ENCODE results near the gene AGPAT4.
"Not testable (repeated sequence)": the region's sequence is repeated elsewhere in the genome, so short reads cannot be mapped to it uniquely, and the experiment has no call there.

AGPAT4 gene

DNA sequence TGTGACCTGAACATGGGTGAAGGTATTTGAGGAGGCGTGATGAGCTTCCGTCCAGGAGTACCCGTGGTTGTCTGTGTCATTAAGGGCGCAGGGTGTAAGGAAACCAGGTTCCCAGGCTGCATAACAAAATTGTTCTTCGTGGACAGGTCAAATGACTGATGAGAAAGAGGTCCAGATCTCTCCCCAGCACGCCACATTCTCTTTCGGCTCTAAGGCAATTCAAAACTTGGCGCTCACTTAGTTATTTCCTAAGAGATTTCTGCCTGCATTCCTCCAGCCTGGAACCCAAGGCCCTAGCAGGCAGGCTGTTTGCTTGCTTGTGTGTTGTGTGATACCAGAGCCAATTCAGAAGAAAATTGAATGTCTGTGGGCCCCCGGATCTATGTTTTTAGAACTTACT, 139.9 kb downstream of the AGPAT4 start:
- no peaks in the 10 kb centered on the region for H3K36me3 ChIP-seq (replicated peaks)

DNA sequence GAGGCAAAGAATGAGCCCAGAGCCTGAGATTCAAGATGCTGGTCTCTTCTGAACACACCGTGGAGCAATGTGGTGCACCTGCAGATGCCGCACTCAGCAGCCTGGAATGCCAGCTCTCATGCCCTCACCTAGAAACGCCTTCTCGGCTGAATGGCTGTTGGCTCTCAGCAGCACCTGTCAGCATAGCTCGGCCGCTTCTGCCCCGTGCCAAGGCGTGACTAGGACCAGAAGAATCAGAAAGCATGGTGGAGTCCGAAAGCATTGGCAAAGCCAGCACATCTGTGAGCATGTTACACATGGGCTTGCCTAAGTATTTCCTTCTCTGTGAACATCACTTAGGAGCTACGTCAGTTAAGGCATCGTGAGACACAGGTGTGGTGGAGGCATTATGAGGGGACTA, 141.5 kb downstream of the AGPAT4 start:
- in situ Hi-C loops (cut with MboI; ENCODE audit: low sequenced_read_pairs), result no loop called here
- H3K36me3 ChIP-seq (replicated peaks), result no peaks in the 10 kb centered on the region
- H3K27me3 ChIP-seq (ENCODE audit: low read depth), result no peaks in the 10 kb centered on the region
- no peak for DNase-seq (ENCODE audit: low spot score in 2 of 2)
- H3K4me1 ChIP-seq, result no peaks in the 10 kb centered on the region
- H3K4me3 ChIP-seq, result no peak overlapping the region
- H3K9me3 ChIP-seq, result no peaks in the 10 kb centered on the region

More for the DNA sequence above, 139.9 kb downstream of the AGPAT4 start:
- Histone ChIP-seq H3K27me3 (ENCODE audit: low read depth) (no peaks in the 10 kb centered on the region), H3K9me3 (no peaks in the 10 kb centered on the region), H3K4me1 (no peaks in the 10 kb centered on the region), H3K4me3 (no peak overlapping the region)
- DNase-seq (ENCODE audit: low spot score in 2 of 2), result no peak
- in situ Hi-C loops (cut with MboI; ENCODE audit: low sequenced_read_pairs), result no loop called here

DNA sequence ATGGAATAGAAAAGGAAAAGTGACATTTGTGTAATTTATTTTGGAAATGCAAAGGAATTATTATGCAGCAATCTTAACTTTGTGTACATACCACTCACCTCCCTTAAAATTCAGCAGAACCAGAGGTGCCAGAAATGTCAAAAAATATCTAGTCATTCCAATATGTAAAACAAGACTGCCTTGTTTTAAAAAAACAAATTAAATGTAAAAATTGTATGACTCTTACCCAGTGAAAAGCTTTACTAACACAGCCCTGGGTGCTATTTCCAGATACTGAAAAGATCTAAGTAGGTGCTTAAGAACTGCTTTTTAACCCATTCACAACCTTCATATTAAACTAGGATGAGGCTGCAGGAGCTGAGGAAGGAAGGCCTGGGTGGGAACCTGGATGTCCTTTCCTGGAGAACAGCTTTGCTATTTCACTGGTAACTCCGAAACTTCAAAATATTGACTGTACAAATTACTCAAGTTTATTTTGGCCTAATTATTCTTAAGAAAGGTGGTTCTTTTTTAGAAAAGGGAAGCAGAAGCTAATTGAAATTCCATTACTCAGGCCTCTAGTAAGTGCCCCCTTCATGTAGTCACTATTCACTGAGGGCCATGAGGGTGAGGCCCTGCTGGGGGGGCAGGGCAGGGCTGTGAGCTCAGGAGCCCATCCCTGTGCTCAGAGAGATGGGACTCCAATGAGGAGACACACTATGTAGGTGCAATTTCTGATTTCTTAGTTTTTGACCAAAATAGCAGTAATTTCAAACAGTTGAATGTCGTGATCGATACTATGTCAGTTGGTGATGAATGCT, 142.7 kb downstream of the AGPAT4 start:
- in situ Hi-C loops (cut with MboI; ENCODE audit: low sequenced_read_pairs), result no loop called here
- H3K4me1 ChIP-seq, result no peaks in the 10 kb centered on the region
- no peaks in the 10 kb centered on the region for H3K9me3 ChIP-seq
- no peak for DNase-seq (ENCODE audit: low spot score in 2 of 2)
- no peaks in the 10 kb centered on the region for H3K27me3 ChIP-seq (ENCODE audit: low read depth)
- no peaks in the 10 kb centered on the region for H3K36me3 ChIP-seq (replicated peaks)
- H3K4me3 ChIP-seq, result no peak overlapping the region

DNA sequence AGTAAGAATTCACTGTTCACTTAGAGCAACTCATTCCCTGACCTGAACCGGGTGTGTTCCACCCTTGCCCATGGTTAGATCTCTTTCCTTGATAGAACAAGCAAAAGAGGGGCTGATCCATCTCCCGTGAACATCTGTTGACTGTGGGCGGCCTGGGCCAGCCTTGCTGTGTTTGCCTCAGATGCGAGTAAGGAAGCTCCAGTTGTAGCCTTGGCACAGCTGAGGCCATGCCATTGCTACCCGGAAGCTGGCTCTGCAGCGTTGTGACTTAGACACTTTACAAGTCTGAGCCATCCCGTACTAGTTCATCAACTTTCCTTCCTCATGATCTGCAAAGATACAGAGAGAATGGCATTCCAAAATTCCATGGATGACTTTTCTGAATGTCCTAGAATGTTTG, 143.3 kb downstream of the AGPAT4 start:
- Histone ChIP-seq H3K9me3 (no peaks in the 10 kb centered on the region), H3K4me3 (no peak overlapping the region), H3K4me1 (no peaks in the 10 kb centered on the region), H3K27me3 (ENCODE audit: low read depth) (no peaks in the 10 kb centered on the region), H3K36me3 (replicated peaks) (no peaks in the 10 kb centered on the region)
- in situ Hi-C loops (cut with MboI; ENCODE audit: low sequenced_read_pairs), result no loop called here
- DNase-seq (ENCODE audit: low spot score in 2 of 2), result no peak

DNA sequence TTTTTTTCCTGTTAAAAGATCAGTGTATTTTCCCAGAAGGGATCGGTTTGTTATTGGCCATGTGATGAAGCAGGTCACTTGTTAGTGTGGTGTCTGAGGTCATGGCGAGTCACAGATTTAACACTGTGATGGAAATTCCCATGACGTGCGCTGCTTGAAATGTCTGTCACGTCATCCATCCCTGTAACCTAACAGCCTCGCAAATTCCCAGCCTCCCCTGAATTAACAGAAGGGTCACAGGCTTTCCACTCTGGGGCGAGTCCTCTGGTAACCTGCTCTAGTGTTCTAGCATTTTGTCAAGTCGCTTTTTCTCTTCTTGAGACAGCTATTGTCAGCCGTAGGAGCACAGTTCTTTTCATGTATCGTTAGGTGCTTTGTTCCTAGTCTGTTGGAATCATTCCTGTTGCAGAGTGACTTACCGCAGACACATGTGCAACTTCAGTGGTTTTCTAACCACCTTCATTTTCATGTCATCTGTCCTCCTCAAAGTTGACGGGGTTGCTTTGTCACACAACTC, 145.1 kb downstream of the AGPAT4 start:
- DNase-seq (ENCODE audit: low spot score in 2 of 2), result no peak
- Histone ChIP-seq H3K9me3 (no peaks in the 10 kb centered on the region), H3K4me1 (no peaks in the 10 kb centered on the region), H3K36me3 (replicated peaks) (no peaks in the 10 kb centered on the region), H3K27me3 (ENCODE audit: low read depth) (no peaks in the 10 kb centered on the region), H3K4me3 (no peak overlapping the region)
- in situ Hi-C loops (cut with MboI; ENCODE audit: low sequenced_read_pairs), result no loop called here

DNA sequence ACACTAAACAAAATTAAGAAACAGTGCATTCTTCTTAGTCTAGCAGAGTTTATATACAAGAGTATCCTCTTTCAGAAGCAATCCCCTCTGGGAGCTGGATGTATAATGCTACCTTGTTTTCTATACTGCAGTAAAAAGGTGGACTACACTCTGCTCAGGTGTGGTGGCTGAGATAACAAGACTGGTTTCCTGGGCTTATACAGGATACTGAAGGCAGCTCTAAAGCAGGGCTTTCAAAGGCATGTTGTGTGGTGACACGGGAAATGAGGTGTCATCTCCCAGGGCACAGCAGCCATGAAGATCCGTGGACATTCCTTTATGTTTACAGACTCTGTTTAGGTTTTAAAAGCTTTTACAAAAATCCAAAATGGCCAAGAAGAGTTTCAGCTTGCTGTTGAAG, 145.6 kb downstream of the AGPAT4 start:
- no peak for DNase-seq (ENCODE audit: low spot score in 2 of 2)
- in situ Hi-C loops (cut with MboI; ENCODE audit: low sequenced_read_pairs), result no loop called here

DNA sequence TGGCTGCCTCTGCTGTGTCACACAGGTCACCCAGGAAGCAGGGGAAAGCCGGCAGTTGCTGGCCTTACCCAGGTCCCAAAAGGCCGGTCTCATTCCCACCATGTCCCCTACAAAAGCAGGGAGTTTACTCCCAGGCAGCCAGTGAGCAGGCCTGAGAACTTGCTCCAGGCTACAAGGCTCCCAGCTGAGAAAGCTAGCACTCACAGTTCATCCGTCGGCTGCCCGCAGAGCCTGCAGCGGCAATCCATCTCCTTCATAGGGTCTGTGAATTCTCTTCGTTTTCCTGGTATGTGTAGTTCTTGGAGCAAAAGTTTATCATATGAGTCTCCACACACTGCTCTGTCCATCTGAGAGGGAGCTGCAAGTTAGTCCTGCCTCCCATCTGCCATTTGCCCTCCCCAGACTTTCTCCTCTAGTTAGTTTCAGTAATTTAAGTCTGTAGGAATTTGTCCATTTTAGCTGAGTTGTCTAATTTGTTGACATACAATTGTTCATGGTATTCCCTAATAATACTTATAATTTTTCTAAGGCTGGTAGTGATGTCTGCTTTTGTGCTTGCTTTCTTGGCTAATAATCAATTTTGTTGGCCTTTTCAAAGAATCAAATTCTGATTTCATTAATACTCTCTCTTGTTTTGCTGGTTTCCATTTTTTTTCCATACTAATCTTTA, 146.7 kb downstream of the AGPAT4 start:
- no peaks in the 10 kb centered on the region for H3K4me1 ChIP-seq
- no peak for DNase-seq (ENCODE audit: low spot score in 2 of 2)
- H3K27me3 ChIP-seq (ENCODE audit: low read depth), result no peaks in the 10 kb centered on the region
- no peak overlapping the region for H3K4me3 ChIP-seq
- H3K9me3 ChIP-seq, result peaks cover 4% of the 10 kb centered on the region; the same call in 1 of the 2 replicates
- no peaks in the 10 kb centered on the region for H3K36me3 ChIP-seq (replicated peaks)
- in situ Hi-C loops (cut with MboI; ENCODE audit: low sequenced_read_pairs), result no loop called here

More for the DNA sequence above, 145.6 kb downstream of the AGPAT4 start:
- Histone ChIP-seq H3K9me3 (0 out of 2 replicates have a peak, but pooled peaks cover under 1% of the 10 kb centered on the region), H3K27me3 (ENCODE audit: low read depth) (no peaks in the 10 kb centered on the region), H3K4me1 (no peaks in the 10 kb centered on the region), H3K36me3 (replicated peaks) (no peaks in the 10 kb centered on the region), H3K4me3 (no peak overlapping the region)

DNA sequence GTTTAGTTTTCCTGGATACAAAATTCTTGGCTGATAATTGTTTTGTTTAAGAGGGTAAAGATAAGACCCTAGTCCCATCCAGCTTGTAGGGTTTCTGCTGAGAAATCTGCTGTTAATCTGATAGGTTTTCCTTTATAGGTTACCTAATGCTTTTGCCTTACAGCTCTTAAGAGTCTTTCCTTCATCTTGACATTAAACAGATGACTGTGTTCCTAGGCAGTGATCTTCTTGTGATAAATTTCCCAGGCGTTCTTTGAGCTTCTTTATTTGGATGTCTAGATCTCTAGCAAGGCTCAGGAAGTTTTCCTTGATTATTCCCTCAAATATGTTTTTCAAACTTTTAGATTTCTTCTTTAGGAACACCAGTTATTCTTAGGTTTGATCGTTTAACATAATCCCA, 148.3 kb downstream of the AGPAT4 start:
- Histone ChIP-seq H3K36me3 (replicated peaks) (no peaks in the 10 kb centered on the region; the same call in 1 of the 2 replicates), H3K27me3 (ENCODE audit: low read depth) (no peaks in the 10 kb centered on the region), H3K9me3 (peaks cover 4% of the 10 kb centered on the region), H3K4me3 (no peak overlapping the region), H3K4me1 (no peaks in the 10 kb centered on the region)
- in situ Hi-C loops (cut with MboI; ENCODE audit: low sequenced_read_pairs), result no loop called here
- DNase-seq (ENCODE audit: low spot score in 2 of 2), result no peak

DNA sequence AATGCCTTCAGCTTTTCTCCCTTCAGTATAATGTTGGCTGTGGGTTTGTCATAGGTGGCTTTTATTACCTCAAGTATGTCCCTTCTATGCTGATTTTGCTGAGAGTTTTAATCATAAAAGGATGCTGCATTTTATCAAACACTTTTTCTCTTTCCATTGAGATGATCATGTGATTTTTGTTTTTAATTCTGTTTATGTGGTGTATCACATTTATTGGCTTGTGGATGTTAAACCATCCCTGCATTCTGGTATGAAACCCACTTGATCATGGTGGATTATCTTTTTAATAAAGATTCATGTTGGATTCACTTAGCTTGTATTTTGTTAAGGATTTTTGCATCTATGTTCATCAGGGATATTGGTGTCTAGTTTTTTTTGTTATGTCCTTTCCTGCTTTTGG, 150.5 kb downstream of the AGPAT4 start:
- H3K27me3 ChIP-seq (ENCODE audit: low read depth); H3K4me3 ChIP-seq; H3K36me3 ChIP-seq (replicated peaks); H3K4me1 ChIP-seq; DNase-seq (ENCODE audit: low spot score in 2 of 2); in situ Hi-C loops (cut with MboI; ENCODE audit: low sequenced_read_pairs); H3K9me3 ChIP-seq: not testable (repeated sequence)

DNA sequence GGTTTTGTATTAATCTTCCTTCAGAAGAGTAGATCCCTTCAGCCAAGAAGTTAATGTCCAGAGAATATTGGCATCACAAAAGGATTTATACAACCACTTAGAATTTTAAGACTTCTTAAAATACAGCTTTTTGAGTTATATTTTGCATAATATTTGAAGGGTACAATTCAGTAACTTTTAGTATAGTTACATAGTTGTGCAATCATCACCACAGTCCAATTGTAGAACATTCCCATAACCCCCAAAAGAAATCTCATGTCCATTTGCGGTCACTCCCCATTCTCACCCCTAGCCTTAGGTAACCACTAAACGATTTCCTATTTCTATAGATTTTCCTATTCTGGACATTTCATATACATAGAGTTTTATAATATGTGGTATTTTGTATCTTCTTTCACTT, 155.9 kb downstream of the AGPAT4 start:
- Histone ChIP-seq H3K4me1 (no peaks in the 10 kb centered on the region), H3K36me3 (replicated peaks) (peaks cover 5% of the 10 kb centered on the region), H3K27me3 (ENCODE audit: low read depth) (no peaks in the 10 kb centered on the region), H3K9me3 (peaks cover under 1% of the 10 kb centered on the region), H3K4me3 (no peak overlapping the region)
- in situ Hi-C loops (cut with MboI; ENCODE audit: low sequenced_read_pairs), result no loop called here
- no peak for DNase-seq (ENCODE audit: low spot score in 2 of 2)

DNA sequence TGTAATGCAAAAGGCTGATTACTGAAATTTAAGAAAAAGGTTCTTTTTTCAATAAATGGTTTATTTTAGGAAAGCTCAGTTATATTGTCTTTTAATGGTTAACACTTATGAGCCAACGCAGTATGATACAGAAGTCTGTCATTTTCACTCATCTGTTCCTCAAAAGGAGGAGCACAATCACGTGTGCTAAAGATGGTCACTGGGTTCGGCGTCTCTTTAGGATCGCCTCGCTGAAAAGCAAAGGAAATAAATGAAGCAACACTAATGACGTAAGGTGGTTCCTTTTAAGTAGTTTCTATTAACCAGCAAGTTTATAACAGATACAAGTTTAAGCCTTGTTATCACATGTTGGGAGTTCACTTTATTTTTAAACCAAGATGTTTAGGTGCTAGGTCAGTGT, 156.6 kb downstream of the AGPAT4 start:
- H3K4me3 ChIP-seq, result no peak overlapping the region
- H3K36me3 ChIP-seq (replicated peaks), result peaks cover 8% of the 10 kb centered on the region
- no peaks in the 10 kb centered on the region for H3K4me1 ChIP-seq
- DNase-seq (ENCODE audit: low spot score in 2 of 2), result no peak
- no peaks in the 10 kb centered on the region; the same call in 1 of the 2 replicates for H3K9me3 ChIP-seq
- H3K27me3 ChIP-seq (ENCODE audit: low read depth), result no peaks in the 10 kb centered on the region
- in situ Hi-C loops (cut with MboI; ENCODE audit: low sequenced_read_pairs), result no loop called here

DNA sequence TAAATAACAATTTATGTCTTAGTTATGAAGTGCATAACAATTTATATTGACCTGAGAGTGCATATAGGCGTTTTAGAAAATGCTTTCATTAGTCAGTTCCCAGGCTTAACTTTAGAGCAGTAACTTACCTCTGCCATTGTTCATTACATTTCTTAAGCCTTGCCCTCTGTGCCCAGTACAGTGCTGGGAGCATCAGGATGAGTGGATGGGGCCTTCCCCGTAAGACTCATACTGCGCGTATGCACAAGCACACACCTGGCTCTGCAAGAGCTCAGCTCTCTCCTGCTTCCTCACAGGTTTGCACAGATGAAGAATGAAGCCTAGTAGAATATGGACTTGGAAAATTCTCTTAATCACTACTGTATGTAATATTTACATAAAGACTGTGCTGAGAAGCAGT, 157.3 kb downstream of the AGPAT4 start:
- Histone ChIP-seq H3K36me3 (replicated peaks) (peaks cover 8% of the 10 kb centered on the region), H3K27me3 (ENCODE audit: low read depth) (no peaks in the 10 kb centered on the region), H3K4me1 (no peaks in the 10 kb centered on the region), H3K4me3 (no peak overlapping the region), H3K9me3 (no peaks in the 10 kb centered on the region; the same call in 1 of the 2 replicates)
- in situ Hi-C loops (cut with MboI; ENCODE audit: low sequenced_read_pairs), result no loop called here
- no peak for DNase-seq (ENCODE audit: low spot score in 2 of 2)

DNA sequence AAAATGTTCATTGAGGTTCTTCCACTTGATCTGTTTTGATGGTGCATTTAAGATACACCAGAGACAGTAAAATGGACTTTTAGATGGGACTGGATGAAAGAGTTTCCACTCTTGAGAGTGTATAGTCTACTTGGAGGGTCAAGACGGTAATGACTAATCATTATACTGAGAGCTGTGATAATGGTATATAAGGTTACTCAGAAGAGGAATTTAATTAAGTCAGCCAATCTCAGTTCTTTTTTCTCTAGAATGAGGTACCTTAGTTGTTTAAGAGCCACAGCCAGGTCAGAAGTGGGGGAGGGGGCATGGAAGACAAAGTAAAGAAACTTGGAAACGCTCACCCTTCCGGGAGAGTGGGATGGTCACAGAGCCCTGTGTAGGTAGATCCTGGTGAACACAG, 158.4 kb downstream of the AGPAT4 start:
- Histone ChIP-seq H3K4me1 (no peaks in the 10 kb centered on the region), H3K27me3 (ENCODE audit: low read depth) (no peaks in the 10 kb centered on the region), H3K9me3 (no peaks in the 10 kb centered on the region; the same call in 1 of the 2 replicates), H3K4me3 (no peak overlapping the region), H3K36me3 (replicated peaks) (peaks cover 8% of the 10 kb centered on the region)
- in situ Hi-C loops (cut with MboI; ENCODE audit: low sequenced_read_pairs), result no loop called here
- DNase-seq (ENCODE audit: low spot score in 2 of 2), result no peak

DNA sequence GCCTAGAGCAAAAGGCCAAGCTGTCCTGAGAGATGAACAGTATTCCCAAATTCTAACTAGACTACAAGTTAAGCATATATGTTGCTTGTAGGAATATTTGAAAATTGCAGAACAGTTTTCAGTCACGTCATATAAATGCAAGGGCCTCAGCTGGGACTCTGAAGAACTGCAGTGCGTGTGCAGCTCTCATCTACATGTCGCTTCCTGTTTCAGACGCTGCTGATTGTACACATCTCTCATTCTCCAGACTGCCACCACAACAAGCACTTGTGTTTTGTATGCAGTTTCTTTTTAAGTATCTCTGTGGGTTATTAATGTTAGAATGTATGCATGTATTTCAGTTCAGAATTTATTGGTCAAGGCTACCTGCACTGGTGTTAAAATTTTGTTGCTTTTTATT, 162.6 kb downstream of the AGPAT4 start:
- Histone ChIP-seq H3K27me3 (ENCODE audit: low read depth) (no peaks in the 10 kb centered on the region), H3K4me3 (no peak overlapping the region), H3K36me3 (replicated peaks) (peaks cover 31% of the 10 kb centered on the region), H3K9me3 (no peaks in the 10 kb centered on the region), H3K4me1 (no peaks in the 10 kb centered on the region)
- no peak for DNase-seq (ENCODE audit: low spot score in 2 of 2)
- in situ Hi-C loops (cut with MboI; ENCODE audit: low sequenced_read_pairs), result no loop called here

Measured in HAP-1 (cell line).